Measurements from ENCODE around the gene KCNK17. TPM values are rescaled to one million over a fixed set of nuclear protein-coding genes. Genes with fewer than 3 reads are reported as not detected.

Gene KCNK17
- total RNA-seq, 2 experiments from 2014 or later = not detected

DNA sequence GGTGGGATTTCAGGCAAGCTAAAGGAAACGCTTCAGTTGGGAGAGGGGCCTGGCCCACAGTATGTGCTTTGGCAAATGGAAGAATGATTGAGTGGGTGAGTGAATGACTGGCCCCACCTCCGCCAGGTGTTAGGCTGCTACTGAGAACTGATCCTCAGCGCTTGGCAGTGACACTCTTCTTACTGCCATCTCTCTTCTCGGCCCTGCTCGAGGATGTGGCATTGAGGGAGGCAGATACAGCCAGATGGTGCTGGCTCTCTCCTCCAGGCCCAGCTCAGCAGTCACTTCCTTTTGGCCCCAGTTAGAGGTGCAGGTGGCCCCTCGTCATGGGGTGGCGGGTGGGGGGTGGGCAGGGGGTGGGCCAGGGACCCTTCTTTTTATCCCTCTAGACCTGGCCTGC, 46.0 kb downstream of the KCNK17 start:
- Histone ChIP-seq H3K4me2 (ENCODE audit: low read length) (no peak overlapping the region), H3K27ac (ENCODE audit: low read depth, low read length, poor library complexity, severe bottlenecking) (no peak overlapping the region), H3K9me2 (ENCODE audit: insufficient read depth, low read length) (no peaks in the 10 kb centered on the region), H3K36me3 (ENCODE audit: insufficient read depth, low read length) (no peaks in the 10 kb centered on the region), H3K4me1 (ENCODE audit: insufficient read depth, low read length, poor library complexity, severe bottlenecking) (no peaks in the 10 kb centered on the region), H2AFZ (ENCODE audit: low read length) (no peak overlapping the region), H3K79me2 (ENCODE audit: insufficient read depth, low read depth, low read length) (no peaks in the 10 kb centered on the region), H3K4me3 (ENCODE audit: low read depth, low read length, poor library complexity, severe bottlenecking) (no peak overlapping the region), H3K9me3 (ENCODE audit: low read length) (no peaks in the 10 kb centered on the region), H4K20me1 (ENCODE audit: insufficient read depth, low read length) (no peaks in the 10 kb centered on the region)
- ChIA-PET POLR2A (interaction anchor here (0.7 kb wide), 1 partner anchor 836 kb away, joined by 5 read pairs; no protein-coding TSS in a partner anchor), CTCF (ENCODE audit: unreplicated experiment) (no interaction called here)
- no peak for TF ChIP-seq EZH2phosphoT487 (IDR thresholded peaks at IDR 0.05; ENCODE audit: borderline replicate concordance, low read depth, low read length)
- TF ChIP-seq, protein P1, sequence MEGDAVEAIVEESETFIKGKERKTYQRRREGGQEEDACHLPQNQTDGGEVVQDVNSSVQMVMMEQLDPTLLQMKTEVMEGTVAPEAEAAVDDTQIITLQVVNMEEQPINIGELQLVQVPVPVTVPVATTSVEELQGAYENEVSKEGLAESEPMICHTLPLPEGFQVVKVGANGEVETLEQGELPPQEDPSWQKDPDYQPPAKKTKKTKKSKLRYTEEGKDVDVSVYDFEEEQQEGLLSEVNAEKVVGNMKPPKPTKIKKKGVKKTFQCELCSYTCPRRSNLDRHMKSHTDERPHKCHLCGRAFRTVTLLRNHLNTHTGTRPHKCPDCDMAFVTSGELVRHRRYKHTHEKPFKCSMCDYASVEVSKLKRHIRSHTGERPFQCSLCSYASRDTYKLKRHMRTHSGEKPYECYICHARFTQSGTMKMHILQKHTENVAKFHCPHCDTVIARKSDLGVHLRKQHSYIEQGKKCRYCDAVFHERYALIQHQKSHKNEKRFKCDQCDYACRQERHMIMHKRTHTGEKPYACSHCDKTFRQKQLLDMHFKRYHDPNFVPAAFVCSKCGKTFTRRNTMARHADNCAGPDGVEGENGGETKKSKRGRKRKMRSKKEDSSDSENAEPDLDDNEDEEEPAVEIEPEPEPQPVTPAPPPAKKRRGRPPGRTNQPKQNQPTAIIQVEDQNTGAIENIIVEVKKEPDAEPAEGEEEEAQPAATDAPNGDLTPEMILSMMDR (conservative IDR thresholded peaks at IDR 0.05; ENCODE audit: low read length) = no peak
- BruUV-seq (replicated peaks) = no TSS peak
- intact Hi-C loops (cut with micrococcal nuclease; ENCODE audit: unreplicated experiment) = no loop called here
- no peak for DNase-seq (ENCODE audit: low spot score)

DNA sequence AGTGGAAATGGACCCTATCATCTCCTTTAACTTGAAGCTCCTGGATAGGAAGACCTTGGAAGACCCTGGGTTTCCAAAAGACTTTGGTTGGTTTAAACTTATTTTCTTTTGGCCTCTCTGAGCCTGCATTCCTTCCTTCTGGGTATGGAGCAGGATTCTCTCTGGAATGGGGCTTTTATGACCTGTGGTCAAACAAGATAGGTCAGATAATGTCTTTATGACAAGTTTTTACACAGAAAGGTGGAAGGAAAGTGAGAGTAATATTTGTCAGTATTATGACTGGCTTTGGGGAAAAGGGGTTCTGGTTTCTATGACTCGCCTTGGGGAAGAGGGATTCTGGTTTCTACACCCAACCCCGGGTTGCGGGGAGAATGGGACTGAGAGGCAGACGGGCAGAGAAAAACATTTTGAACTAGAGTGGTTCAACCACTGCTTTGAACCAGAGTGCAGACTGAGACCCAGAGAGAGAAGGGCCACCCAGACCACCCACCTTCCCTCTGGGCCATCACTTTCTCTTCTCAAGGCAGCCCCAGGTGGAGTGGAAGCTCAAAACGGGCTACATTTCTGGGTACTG, 47.4 kb downstream of the KCNK17 start:
- no peak overlapping the region for H3K4me2 ChIP-seq (ENCODE audit: low read length)
- no peak for TF ChIP-seq EZH2phosphoT487 (IDR thresholded peaks at IDR 0.05; ENCODE audit: borderline replicate concordance, low read depth, low read length)
- TF ChIP-seq, protein P1 (conservative IDR thresholded peaks at IDR 0.05; ENCODE audit: low read length) = no peak
- no peaks in the 10 kb centered on the region for H4K20me1 ChIP-seq (ENCODE audit: insufficient read depth, low read length)
- no TSS peak for BruUV-seq (replicated peaks)
- POLR2A ChIA-PET = interaction anchor here (1.8 kb wide), 1 partner anchor 11 kb away, joined by 5 read pairs; no protein-coding TSS in a partner anchor
- no peaks in the 10 kb centered on the region for H3K9me2 ChIP-seq (ENCODE audit: insufficient read depth, low read length)
- CTCF ChIA-PET (ENCODE audit: unreplicated experiment) = interaction anchor here (0.6 kb wide), 1 partner anchor 10 kb away, joined by 3 read pairs; no protein-coding TSS in a partner anchor
- H3K36me3 ChIP-seq (ENCODE audit: insufficient read depth, low read length) = no peaks in the 10 kb centered on the region
- no peak overlapping the region for H3K4me3 ChIP-seq (ENCODE audit: low read depth, low read length, poor library complexity, severe bottlenecking)
- H3K27ac ChIP-seq (ENCODE audit: low read depth, low read length, poor library complexity, severe bottlenecking) = no peak overlapping the region
- no peak for DNase-seq (ENCODE audit: low spot score)
- H2AFZ ChIP-seq (ENCODE audit: low read length) = no peak overlapping the region
- intact Hi-C loops (cut with micrococcal nuclease; ENCODE audit: unreplicated experiment) = no loop called here
- H3K4me1 ChIP-seq (ENCODE audit: insufficient read depth, low read length, poor library complexity, severe bottlenecking) = no peaks in the 10 kb centered on the region
- H3K9me3 ChIP-seq (ENCODE audit: low read length) = no peaks in the 10 kb centered on the region
- H3K79me2 ChIP-seq (ENCODE audit: insufficient read depth, low read depth, low read length) = no peaks in the 10 kb centered on the region

DNA sequence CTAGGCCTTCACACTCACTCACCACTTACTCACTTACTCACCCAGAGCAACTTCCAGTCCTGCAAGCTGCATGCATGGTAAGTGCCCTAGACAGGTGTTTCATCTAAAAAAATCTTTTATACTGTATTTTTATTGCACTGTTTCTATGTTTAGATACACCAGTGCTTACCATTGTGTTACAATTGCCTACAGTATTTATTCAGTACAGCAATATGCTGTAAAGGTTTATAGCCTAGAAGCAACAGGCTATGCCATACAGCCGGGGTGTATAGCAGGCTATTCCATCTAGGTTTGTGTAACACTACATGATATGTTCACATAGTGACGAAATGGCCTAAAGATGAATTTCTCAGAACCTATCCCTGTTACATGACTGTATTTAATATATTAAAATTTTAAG, 47.8 kb downstream of the KCNK17 start:
- DNase-seq (ENCODE audit: low spot score) = no peak
- no TSS peak for BruUV-seq (replicated peaks)
- no peaks in the 10 kb centered on the region for H4K20me1 ChIP-seq (ENCODE audit: insufficient read depth, low read length)
- H3K27ac ChIP-seq (ENCODE audit: low read depth, low read length, poor library complexity, severe bottlenecking) = no peak overlapping the region
- no peak for TF ChIP-seq EZH2phosphoT487 (IDR thresholded peaks at IDR 0.05; ENCODE audit: borderline replicate concordance, low read depth, low read length)
- TF ChIP-seq, protein P1 (conservative IDR thresholded peaks at IDR 0.05; ENCODE audit: low read length) = no peak
- H3K9me2 ChIP-seq (ENCODE audit: insufficient read depth, low read length) = no peaks in the 10 kb centered on the region
- no peaks in the 10 kb centered on the region for H3K4me1 ChIP-seq (ENCODE audit: insufficient read depth, low read length, poor library complexity, severe bottlenecking)
- no peak overlapping the region for H3K4me2 ChIP-seq (ENCODE audit: low read length)
- no peaks in the 10 kb centered on the region for H3K36me3 ChIP-seq (ENCODE audit: insufficient read depth, low read length)
- H2AFZ ChIP-seq (ENCODE audit: low read length) = no peak overlapping the region
- H3K4me3 ChIP-seq (ENCODE audit: low read depth, low read length, poor library complexity, severe bottlenecking) = no peak overlapping the region
- ChIA-PET CTCF (ENCODE audit: unreplicated experiment) (no interaction called here), POLR2A (interaction anchor here (1.8 kb wide), 1 partner anchor 11 kb away, joined by 5 read pairs; no protein-coding TSS in a partner anchor)
- no peaks in the 10 kb centered on the region for H3K9me3 ChIP-seq (ENCODE audit: low read length)
- no peaks in the 10 kb centered on the region for H3K79me2 ChIP-seq (ENCODE audit: insufficient read depth, low read depth, low read length)
- intact Hi-C loops (cut with micrococcal nuclease; ENCODE audit: unreplicated experiment) = no loop called here
